GM18907 (cell line): ENCODE measurements around the gene TKFC.
"Not testable (repeated sequence)": the region's sequence is repeated elsewhere in the genome, so short reads cannot be mapped to it uniquely, and the experiment has no call there.

ENCODE experiments used
- ATAC-seq: cut with Tn5 transposase; IDR thresholded peaks from one replicate; pipeline ENCODE4 v1.9.1; 2021; ENCODE audit warnings: mild to moderate bottlenecking, moderate library complexity; ENCODE audit not compliant: unreplicated experiment

Gene TKFC

DNA sequence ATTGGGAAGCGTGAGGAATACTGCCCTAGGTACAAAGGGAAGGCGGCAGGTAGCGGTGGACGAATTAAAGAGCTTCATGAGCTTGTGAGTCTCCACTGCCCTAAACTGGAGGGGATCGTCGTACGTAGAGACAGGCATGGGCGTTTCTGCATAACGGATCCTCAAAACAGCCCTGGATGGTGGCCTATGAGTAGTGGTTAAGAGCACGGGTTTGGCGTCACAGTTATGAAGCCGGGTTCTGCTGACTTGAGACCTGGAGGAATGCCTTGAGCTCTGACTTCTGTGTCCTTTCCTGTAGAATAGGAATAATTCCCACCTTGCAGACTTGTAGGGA, 29.5 kb downstream of the TKFC start:
- no peak for ATAC-seq

DNA sequence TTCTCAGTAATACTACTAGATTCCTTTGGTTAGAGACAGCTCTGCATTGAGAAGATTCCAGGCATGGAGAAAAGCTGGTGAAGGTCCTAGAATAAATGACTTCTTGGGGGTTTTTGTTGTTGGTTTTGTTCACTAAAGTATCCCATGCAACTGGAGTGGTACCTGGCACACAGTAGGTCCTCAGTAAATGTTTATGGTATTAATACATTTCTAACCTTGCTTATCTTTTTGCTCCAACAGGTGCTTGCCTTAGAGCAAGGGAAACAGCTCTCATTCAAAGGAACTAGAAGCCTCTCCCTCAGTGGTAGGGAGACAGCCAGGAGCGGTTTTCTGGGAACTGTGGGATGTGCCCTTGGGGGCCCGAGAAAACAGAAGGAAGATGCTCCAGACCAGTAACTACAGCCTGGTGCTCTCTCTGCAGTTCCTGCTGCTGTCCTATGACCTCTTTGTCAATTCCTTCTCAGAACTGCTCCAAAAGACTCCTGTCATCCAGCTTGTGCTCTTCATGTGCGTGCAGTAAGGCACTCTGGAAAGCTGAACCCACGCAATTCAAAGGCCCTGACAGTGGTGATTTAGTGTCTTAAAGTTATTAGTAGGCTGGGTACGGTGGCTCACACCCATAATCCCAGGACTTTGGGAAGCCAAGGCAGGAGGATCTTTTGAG, 31.1 kb downstream of the TKFC start:
- ATAC-seq: no peak

DNA sequence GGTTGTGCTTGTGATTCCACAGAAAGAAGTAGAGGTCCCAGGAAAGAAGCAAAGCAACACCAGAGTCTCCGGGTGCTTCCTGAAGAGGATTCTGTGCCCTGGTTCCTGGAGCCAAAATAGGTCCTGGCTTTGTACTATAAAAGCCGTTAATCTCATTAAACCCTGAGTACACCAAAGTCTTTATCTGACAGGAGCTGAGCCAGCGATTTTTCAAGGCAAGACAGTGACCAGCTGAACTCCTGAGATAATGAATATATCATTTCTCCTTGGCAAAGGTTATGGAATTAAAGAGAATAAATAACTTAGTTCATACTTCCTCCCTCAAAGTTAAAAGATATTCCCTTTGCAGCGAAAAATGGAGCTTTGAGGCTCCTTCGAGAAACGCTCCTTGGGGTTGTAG, 34.4 kb downstream of the TKFC start:
- no peak for ATAC-seq

DNA sequence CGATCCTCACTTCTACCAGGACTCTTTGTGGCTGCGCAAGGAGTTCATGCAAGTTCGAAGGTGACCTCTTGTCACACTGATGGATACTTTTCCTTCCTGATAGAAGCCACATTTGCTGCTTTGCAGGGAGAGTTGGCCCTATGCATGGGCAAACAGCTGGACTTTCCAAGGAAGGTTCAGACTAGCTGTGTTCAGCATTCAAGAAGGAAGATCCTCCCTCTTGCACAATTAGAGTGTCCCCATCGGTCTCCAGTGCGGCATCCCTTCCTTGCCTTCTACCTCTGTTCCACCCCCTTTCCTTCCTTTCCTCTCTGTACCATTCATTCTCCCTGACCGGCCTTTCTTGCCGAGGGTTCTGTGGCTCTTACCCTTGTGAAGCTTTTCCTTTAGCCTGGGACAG, 35.6 kb downstream of the TKFC start:
- no peak for ATAC-seq

DNA sequence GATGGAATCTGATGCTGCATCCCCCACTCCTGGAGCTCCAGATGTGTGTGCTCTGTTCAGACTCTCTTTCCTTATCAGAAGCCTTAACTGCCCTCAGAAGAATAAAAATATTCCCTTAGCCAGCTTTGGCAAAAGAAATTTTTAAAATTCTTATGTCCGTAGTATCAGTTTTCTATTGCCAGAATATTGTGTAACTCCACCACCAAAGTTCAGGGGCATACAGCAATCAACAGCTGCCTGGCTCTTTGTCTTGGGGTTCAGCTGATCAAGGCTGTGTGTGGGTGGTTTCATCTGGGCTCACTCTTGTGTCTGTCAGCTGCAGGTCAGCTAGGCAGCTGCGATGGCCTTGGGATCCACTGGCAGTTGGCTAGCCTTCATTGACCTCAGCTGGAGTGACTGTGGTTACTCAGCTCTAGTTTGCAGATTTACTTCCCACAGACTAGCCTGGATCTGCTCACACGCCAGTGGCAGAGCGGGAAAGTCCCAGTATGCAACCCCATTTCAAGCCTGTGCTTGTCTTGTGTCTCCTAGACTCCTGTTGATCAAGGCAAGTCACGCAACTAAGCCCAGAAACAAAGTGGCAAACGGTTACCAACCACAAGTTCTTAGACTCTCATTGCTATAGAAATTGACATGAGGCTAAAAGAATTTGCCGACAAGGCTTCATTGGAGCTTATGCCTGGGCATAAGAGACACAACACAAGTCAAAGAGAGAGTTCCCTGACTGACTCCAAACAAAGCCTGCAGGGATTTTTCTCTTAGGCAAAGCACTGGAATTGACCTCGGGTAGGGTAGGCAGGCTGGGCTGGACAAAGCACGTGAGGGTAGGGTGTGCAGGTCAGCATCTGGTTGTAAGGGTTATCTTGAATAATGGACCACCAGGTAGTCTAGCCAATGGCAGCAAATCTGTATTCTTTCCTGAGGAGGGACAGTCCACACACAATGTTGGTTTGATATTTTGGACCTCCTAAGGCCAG, 36.6 kb downstream of the TKFC start:
- ATAC-seq: no peak

DNA sequence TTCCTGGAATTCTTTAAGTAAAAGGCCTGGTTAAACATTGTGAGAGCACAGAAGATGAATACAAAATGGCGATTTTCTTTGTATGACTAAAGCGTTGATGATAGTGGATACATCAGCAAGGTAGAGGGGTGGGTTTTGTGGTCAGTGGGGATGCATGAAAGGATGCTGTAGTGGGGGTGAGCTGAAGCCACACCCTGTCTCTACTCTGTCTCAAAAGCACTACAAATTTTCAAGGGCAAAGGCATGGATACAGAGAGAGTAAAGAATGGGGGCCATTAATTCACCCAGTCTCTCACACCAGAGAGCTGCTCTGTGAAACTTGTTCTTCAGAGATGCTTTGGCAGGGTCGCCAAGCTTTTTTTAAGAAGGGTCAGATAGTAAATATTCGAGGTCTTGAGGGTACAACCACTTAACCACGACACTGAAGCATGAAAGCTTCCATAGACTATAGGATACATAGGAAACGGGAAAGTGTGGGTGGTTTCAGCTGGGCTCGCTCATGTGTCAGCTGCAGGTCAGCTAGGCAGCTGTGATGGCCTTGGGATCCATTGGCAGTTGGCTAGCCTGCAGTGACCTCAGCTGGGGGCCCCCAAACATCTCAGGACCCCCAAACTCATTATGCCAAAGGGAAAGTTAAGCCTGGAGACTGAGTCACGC, 37.4 kb downstream of the TKFC start:
- ATAC-seq: no peak

DNA sequence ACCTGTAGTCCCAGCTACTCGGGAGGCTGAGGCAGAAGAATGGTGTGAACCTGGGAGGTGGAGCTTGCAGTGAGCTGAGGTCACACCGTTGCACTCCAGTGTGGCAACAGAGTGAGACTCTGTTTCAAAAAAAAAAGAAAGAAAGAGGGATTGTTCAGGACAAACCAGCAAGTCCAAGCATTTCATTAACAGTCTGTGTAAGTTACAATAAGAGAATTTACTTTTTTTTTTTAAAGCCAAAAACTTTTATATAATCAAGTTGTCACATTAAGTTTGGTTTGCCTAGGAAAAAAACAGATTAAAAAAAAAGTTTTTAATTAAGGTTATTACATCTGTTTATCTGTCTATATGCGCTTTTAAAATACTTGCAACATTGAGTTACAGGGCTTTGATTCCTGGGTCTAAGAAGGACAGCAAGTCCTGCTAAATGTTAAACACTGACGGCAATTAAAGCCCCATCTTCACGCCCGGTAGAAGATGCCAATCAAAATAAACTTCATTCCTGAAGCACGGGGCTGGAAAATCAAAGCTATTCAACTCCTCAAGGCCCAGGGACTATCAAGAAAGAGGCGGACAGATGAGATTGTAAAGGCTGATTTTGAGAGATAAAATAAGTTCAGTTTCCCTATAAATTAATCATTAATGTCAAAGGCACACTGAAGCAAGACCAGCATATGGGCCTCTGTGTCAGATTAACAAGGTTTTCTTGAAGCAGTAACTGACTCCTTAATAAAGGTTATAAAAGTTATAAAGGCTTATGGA, 39.8 kb downstream of the TKFC start:
- ATAC-seq: no peak

DNA sequence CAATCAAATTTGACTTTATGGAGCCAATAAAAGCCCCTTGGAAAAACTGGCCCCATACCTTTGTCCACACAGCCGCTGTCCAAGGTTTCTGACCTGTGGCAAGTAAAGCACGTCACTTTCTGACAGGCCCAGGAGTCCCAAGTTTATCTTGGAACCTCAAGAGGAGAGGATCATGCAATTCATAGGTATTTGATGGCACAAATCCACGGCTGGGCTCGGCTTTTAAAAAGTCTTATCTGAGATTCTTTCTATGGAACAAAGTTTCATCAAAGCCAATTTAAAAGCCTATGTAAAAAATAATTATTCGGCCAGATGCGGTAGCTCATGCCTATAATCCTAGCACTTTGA, 42.7 kb downstream of the TKFC start:
- no peak for ATAC-seq

DNA sequence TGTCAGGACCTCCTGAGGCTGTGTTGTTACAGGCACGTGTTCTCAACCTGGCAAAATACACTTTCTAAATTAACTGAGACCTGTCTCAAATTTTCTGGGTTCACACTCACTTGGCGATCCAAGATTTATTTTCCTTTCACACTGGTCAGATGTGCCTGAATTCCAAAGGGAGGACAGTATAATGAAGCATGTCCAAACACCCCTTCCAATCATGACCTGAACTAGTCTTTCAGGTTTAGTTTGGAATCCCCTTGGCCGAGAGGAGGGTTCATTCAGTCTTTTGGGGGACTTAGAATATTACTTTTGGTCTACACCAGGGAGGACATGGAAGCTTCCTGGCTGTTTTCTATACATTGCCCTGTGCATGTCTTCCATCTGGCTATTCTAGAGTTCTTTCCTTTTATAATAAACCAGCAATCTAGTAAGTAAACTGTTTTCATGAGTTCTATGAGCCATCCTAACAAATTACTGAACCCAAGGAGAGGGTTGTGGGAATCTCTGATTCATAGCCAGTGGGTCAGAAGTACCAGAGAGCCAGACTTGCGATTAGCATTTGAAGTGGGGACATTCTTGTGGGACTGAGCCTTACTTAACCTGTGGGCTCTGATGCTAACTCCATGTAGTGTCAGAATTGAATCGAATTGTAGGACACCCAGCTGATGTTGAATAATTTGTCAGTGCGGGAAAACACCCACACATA, 44.6 kb downstream of the TKFC start:
- ATAC-seq: no peak

DNA sequence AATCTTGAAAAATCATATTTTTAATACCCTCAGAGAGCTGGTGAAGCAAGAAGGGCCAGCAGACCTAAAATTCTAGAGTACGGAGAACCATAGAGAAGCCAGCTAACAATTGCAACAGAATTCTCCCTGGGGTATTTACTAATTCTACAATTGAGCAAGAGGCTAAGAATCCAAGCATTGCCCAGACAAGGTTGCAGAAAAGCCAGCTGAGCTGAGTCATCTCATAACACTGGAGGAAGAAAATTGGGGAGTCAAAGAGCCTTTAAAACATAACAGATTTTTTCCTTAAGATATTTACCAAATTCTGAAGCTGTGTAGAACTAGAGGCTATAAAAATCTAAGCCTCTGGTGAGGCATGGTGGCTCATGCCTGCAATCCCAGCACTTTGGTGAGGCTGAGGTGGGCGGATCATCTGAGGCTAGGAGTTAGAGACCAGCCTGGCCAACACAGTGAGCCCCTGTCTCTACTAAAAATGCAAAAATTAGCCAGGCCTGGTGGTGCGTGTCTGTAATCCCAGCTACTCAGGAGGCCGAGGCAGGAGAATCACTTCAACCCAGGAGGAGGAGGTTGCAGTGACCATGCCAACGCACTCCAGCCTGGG, 45.8 kb downstream of the TKFC start:
- no peak for ATAC-seq

DNA sequence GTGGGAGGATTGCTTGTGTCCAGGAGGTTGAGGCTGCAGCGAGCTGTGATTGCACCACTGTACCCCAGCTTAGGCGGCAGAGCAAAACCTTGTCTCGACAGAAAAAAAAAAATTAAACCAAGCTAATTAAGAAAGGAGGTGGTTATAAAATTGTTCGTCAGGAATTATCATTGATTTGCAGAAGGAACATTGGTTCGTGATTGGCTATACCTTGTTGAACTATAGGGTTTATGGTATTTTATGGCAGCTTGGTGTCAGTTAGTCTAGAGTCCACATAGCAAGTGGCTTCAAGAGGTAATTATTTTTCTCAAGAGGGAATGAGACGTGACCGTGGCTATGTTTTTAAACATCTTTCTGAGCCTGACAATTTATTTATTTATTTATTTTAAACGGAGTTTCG, 47.9 kb downstream of the TKFC start:
- no peak for ATAC-seq

DNA sequence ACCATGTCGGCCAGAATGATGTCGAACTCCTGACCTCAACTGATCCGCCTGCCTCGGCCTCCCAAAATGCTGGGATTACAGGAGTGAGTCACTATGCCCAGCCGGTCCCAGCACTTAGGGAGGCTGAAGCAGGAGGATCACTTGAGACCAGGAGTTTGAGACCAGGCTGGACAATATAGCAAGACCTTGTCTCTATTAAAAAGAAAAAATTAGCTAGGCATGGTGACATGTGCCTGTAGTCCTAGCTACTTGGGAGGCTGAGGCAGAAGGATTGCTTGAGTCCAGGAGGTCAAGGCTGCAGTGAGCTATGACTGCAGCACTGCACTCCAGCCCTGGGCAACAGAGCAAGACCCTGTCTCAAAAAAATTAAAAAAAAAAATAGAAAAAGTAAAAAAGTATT, 50.8 kb downstream of the TKFC start:
- not testable (repeated sequence) for ATAC-seq

DNA sequence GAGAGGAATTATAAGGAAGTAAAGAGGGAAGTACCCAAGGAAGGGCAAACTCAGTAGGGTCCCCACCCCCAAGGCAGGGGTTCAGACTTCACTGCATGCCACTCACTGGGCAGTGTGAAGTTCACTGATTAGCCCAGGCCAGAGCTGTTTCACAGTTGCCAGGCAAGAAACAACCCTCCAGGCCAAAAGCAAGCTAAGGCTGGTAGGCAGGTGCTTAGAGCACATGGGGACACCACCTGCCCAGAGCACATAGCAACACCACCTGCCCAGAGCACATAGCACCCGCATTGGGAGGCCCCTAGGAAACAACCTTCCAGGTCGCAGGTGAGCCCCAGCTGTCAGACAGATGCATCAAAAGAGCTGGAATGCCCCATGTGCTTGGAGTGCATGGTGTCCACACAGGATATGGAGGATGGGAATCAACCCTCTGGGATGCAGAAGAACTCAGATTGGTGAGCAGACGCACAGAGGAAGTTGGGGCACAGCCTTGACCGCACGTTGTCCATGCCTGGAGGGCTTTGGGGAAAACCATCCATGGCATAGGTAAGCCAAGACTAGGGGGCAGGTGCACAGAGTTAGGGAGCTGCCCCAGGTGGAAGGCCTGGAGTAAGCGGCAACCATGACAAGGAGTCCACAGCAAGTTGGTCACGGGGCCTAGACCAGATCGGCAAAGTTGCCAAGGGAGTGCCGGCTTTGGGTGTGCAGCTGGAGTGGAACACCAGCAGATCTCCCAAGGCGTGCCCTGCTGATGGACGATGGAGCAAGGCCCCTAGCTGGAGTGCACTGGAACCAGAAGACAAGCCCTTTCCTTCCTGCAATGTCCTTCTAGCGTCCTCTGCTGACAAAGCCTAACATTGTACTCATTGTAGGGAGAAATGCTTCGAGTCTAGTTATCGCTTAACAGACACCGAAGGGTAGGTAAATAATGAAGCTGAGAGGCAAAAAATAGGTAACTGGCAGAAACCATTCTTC, 51.5 kb downstream of the TKFC start:
- ATAC-seq: no peak

DNA sequence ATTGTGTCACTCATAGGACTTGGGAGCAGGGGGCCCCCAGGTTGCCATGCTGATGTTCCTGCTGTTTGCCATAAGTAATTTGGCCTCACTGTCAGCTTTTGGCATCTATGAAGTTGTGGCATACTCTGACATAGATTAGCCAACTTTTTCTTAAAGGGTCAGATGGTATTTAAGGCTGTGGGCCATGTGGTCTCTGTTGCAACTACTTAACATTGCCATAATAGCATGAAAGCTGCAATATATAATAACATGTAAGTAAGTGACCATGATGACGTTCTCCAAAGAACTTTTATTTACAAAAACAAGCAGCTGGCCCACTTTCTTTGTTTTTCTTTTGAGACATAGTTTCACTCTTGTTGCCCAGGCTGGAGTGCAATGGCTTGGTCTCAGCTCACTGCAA, 57.1 kb downstream of the TKFC start:
- ATAC-seq: no peak

DNA sequence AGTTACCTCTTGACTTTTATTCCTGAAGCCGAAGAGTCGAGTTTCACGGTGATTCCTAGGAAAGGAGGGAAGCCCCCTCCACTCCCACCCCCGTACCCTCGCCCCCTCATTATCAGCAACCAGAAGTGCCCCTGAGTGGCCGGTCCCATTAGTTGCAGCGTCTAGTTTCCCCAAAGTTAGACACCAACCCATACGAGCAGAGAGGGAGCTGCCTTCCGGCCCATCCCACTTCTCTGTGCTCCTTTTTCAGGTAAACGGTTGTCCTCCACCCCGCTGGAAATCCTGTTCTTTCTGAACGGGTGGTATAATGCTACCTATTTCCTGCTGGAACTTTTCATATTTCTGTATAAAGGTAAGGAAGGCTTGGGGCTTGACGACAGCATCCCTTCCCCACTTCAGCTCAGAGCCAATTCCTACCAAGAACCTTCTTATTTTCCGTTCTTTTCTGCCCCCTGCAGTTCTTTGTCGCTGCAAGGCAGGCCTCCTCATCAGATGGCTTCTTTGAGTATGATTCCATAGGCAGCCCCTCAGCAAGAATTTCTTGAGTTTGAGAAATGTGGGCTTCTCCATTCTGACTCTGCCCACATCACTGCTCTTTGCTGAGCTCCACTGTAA, 60.1 kb downstream of the TKFC start:
- no peak for ATAC-seq
